ENCODE results near the gene EPHA2.

- TF ChIP-seq CTCF (IDR thresholded peaks at IDR 0.05) = no peak
- no peak for TF ChIP-seq POLR2A (IDR thresholded peaks at IDR 0.05)
- TF ChIP-seq POLR2AphosphoS5 (IDR thresholded peaks at IDR 0.05; ENCODE audit: insufficient read depth in 1 of 2, low read depth in 1 of 2) = no peak
Observed at GRCh38 chr1:16202281-16203210, 46.7 kb upstream of the EPHA2 start.
